NB4 (cell line): ENCODE results near the gene NUDT8.

Source experiments
- CTCF ChIP-seq: IDR thresholded peaks from one replicate; pipeline ENCODE4 v1.5.1; 2012; ENCODE audit warnings: low read depth, low read length
- MYC ChIP-seq: IDR thresholded peaks from 2 replicates; pipeline ENCODE4 v1.6.1; 2011; ENCODE audit warnings: low read depth, low read length
- POLR2A ChIP-seq: IDR thresholded peaks from 2 replicates; pipeline ENCODE4 v1.6.1; 2011; ENCODE audit warnings: mild to moderate bottlenecking; ENCODE audit not compliant: insufficient read length; ENCODE audit errors: extremely low read depth
- TF ChIP-seq, protein P1 (sequence below): IDR thresholded peaks from 2 replicates; pipeline ENCODE4 v1.6.1; 2011; ENCODE audit warnings: low read depth, low read length

DNA sequence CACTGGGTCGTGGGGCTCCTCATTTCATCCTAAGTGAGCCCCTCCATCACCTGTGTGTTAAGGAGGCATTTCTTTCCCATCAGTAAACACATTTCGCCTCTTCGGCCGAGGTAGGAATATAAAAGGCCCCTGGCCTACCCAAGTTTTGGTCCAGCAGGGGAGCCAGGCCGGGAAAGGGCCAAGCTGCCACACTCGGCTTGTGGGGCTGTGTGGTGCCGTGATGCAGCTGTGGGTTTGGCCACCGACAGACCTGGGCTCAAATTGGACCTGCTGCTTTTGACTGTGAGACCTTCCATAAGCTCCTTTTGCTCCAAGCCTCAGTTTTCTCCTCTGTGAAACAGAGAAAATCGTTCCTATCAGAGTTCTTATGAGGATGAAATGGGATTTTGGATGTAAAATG is 22.2 kb downstream of the NUDT8 start:
- TF ChIP-seq CTCF (no peak), POLR2A (no peak), MYC (no peak)
- TF ChIP-seq, protein P1, sequence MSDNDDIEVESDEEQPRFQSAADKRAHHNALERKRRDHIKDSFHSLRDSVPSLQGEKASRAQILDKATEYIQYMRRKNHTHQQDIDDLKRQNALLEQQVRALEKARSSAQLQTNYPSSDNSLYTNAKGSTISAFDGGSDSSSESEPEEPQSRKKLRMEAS = no peak
